HG03575 (cell line): ENCODE results near the gene SPEN.

Source experiments
- ATAC-seq: cut with Tn5 transposase; IDR thresholded peaks from one replicate; pipeline ENCODE4 v1.9.1; 2021; ENCODE audit not compliant: unreplicated experiment, insufficient number of reproducible peaks, low FRiP score; ENCODE audit errors: extremely low read depth

SPEN gene

DNA sequence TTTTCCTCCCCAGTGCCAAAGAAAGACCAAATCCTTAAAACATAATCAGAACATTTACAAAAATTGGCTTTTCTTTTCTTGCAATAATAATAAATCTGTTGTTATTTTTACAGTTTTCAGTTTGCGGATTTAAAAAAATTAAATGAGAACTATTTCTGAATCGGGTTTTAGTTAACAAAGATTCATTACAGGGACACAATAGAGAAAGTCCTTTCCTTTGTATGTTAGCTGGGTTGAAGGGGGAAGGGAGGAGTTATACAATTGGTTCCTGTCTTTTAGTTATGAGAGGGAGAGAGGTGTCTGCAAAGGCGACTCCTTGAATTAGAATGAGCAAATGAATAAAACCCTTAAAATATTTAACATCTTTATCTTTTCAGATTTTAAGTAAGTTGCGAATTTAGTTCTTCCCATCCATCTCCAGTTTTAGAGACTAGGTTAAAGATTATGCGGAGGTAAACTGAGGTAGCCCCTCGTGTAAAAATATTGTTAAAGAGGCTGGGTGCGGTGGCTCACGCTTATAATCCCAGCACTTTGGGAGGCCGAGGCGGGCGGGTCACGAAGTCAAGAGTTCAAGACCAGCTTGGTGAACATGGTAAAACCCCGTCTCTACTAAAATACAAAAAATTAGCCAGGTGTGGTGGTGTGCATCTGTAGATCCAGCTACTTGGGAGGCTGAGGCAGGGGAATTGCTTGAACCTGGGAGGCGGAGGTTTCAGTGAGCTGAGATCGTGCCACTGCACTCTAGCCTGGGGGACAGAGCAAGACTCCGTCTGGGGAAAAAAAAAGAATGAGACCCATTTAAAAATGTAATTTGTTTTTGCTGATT lies 3.9 kb downstream of the SPEN start:
- no peak for ATAC-seq

- no peak for ATAC-seq
Measured at GRCh38 chr1:15852036-15852827, 4.7 kb downstream of the SPEN start.

- ATAC-seq: no peak
Measured at GRCh38 chr1:15852828-15853302, 5.4 kb downstream of the SPEN start.

GRCh38 chr1:15856888-15857287 lies 9.4 kb downstream of the SPEN start:
- ATAC-seq: no peak

DNA sequence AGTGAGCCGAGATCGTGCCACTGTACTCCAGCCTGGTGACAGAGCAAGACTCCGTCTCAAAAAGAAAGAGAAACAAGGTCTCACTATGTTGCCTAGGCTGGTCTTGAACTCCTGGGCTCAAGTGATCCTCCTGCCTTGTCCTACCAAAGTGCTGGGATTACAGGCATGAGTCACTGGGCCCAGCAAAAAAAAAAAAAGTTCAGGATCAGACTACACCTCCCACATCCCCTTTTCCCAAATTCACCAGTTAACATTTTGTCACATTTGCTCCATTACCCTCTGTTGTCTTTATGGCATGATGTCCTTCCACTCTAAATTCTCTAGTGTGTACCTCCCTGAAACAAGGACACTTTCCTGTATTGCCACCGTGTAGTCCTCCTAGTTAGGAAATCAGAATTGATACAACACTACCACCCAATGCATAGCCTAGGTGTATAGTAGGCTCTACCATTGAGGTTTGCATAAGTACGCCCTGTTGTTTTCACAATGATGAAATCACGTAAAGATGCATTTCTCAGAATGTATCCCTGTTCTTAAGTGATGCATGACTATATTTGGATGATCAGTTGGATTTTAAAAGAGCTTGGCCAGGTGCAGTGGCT lies 10.7 kb downstream of the SPEN start:
- no peak for ATAC-seq

DNA sequence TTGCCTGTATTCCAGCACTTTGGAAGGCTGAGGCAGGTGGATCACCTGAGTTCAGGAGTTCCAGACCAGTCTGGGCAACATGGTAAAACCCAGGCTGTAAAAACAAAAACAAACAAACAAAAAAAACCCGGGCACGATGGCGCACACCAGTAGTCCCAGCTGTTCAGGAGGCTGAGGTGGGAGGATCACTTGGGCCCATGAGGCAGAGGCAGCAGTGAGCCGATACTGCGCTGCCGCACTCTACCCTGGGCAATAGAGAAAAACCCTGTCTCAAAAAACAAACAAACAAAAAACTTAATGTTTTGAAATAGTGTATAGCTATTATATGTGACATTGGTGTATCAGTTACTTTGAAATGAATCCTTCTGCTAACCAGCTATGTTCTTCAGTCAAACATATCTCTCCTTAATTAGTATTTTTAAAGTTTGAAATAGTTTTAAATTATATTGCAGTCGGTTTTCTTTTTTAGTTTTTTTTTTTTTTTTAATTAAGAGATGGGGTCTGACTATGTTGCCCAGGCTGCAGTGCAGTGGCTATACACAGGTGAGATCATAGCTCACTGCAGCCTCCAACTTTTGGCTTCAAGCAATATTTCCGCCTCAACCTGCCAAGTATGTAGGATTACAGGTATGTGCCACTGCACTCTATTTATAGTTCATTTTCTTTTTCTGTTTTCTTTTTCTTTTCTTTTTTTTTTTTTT lies 11.3 kb downstream of the SPEN start:
- no peak for ATAC-seq

- ATAC-seq: no peak
Measured at GRCh38 chr1:15863156-15863901, 15.8 kb downstream of the SPEN start.

DNA sequence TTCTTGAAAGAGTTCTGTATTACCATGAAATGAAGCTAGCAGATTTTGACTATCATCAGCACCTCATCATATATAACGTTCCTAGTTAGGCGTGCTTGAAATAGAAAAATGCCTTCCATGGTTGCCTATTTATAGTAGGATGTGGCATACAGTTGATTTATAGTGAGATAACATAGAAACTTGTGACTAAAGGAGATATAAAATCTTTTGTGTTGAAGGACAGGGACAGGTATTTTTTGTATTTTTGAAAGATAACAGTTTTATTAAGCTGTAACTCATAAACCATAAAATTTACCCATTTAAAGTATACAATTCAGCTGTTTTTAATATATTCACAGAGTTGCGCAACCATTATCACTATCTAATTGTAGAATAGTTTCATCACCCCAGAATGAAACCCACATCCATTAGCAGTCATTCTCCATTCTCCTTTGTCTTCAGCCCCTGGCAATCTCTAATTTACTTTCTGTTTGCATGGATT lies 19.3 kb downstream of the SPEN start:
- ATAC-seq: no peak

- no peak for ATAC-seq
Measured at GRCh38 chr1:15867288-15867687, 19.8 kb downstream of the SPEN start.

GRCh38 chr1:15869413-15869812 lies 21.9 kb downstream of the SPEN start:
- no peak for ATAC-seq

- no peak for ATAC-seq
Measured at GRCh38 chr1:15870421-15870820, 22.9 kb downstream of the SPEN start.

GRCh38 chr1:15874471-15874870 lies 27.0 kb downstream of the SPEN start:
- ATAC-seq: no peak

DNA sequence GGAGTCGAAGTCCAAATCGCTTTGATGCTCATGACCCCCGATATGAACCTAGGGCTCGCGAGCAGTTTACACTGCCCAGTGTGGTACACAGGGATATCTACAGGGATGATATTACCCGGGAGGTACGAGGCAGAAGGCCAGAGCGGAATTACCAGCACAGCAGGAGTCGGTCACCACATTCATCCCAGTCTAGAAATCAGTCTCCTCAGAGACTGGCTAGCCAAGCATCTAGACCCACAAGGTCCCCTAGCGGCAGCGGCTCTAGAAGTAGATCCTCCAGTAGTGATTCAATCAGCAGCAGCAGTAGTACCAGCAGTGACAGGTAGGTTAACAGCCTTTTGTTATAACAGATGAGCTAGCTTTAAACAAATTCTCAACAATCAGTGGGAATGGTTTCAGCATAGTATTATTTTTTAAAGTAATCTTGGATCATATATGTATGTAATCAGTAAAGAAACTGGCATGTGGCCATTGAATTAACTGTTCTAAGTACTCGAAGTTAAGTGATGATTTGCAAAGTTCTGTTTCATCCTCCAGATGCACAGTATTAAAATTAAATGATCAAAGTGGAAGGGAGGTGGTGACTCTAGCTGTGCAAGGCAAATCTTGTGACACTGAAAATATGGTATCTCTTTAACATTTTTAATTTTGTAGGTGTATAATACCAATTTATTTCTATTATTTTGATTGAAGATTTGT lies 29.0 kb downstream of the SPEN start:
- no peak for ATAC-seq

GRCh38 chr1:15881961-15882360 lies 34.5 kb downstream of the SPEN start:
- no peak for ATAC-seq

GRCh38 chr1:15882665-15883064 lies 35.2 kb downstream of the SPEN start:
- no peak for ATAC-seq

- ATAC-seq: no peak
Measured at GRCh38 chr1:15883326-15883725, 35.8 kb downstream of the SPEN start.

GRCh38 chr1:15884477-15884876 lies 37.0 kb downstream of the SPEN start:
- no peak for ATAC-seq

DNA sequence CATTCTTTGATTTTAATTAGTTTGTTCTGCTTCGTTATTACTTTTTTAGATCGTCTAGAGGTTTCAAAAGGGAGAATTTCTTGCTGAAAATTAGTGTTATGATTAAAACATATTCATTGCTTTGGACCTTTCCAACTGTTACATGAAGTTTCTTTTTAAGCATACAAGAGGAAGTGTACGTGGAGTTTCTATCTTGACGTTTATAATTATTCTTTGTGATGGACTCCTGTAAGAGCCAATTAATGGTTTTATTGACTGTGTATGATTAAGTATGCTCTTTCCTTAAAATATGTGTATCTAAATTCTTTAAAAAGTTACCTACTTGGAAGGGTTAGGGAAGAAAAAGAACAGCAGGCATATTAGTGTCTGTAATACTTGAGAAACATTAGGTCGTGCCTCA lies 37.8 kb downstream of the SPEN start:
- ATAC-seq: no peak
